GM21515 (cell line): ENCODE measurements around the gene WFS1.

ENCODE experiments used
- ATAC-seq: cut with Tn5 transposase; IDR thresholded peaks from one replicate; pipeline ENCODE4 v1.9.1; 2021; ENCODE audit not compliant: unreplicated experiment

The WFS1 gene

DNA sequence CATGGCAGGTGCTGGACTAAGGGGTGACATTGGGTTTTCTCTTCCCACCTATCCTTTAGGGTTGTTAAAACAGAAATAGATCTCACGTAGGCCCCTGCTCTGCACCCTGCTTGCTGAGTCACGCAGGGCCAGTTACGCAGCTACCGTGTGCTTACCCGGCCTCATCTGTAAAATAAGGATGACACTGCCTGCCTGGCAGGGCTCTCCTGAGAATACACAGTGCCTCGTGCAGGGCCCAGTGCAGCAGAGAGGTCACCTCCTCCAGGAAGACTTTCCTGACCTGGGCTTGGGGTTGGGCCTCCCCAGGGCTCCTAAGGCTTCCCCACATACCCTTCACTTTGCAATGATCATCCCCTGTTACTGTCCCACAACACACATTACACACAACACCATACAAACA, 35.7 kb upstream of the WFS1 start:
- no peak for ATAC-seq

DNA sequence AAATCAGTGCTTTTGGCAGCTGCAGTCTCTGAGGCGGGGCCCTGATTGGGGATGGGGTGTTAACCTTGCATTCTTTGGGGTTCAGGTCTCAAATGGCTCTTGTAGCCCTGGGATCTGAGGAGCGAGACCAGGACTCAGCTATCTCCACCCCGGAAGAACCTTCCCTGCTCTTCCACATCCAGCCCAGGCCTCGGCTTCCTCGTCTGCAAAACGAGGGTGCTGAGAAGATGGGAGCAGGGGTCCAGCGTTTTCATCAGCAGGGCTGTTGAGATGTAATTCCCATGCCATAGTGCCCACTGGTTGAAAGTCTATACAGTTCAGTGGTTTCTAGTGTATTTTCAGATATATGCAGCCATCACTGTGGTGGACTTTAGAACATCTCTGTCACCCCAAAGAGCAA, 34.6 kb upstream of the WFS1 start:
- no peak for ATAC-seq

DNA sequence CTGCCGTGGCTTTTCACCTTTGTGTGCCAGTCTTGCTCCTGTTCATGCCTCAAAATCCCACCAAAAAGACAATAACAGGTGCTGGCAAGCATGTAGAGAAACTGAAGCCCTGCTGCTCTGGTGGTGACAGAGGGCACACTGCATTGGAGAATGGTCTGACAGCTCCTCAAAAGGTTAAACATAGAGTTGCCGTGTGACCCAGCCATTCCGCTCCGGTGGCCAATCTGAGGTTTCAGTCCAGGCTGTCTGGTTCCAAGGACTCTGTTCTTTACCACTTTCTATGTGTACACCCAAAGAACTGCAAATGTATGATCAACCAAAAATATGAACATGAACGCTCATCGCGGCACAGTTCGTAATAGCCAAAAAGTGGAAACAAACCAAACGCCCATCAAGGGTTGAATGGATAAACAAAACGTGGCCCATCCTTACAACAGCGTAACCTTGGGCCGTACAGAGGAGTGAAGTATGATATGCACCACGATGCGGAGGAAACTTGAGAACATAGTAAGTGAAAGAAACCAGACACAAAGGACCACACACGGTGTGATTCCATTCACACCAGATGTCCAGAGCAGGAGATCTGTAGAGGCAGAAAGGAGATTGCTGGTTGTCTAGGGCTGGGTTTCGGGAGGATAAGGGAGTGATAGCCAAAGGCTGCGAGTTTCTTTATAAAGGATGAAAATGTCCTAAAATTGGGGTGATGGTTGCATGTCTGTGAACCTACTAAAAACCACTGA, 33.6 kb upstream of the WFS1 start:
- ATAC-seq: no peak

DNA sequence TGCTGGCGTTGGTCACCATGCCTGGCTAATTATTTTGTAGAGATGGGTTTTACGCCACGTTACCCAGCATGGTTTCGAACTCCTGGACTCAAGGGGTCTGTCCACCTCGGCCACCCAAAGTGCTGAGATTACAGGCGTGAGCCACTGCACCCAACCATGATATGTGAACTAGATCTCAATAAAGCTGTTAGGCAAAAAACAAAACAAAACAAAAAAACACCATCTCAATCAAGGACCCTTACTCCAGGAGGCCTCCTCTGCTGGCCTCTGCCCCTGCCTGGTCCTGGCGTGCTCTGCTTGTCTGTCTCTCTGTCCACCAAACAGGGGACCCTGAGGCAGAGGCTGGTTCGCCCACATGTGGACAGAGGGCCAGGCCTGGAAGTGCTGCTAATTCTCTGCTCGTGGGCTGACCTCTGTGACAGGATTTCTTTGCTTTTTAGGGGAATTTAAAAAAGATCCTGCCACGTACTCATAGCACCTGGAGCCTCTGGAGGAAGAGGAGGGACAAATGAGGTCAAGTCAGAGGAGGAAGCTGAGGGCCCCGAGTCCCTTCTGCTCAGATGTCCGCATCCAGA, 32.7 kb upstream of the WFS1 start:
- no peak for ATAC-seq

DNA sequence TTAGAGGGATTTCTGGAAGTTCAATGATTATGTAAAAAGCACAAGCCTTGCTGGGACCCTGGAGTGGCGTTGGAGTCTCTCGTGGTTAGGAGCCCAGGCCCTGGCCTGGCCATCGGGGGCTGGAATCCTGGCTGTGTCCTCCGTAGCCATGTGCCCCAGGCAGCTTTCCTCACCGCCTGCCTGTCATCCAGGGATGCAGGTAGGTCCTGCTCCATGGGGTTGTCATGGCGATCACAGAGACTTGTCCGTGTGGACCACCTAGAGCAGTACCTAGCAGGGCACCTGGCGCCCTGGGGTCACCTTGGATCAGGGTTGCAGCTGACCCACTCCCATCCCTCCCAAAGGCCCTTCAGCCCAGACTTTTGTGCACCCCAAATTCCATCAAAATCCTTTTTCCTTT, 30.2 kb upstream of the WFS1 start:
- ATAC-seq: no peak

DNA sequence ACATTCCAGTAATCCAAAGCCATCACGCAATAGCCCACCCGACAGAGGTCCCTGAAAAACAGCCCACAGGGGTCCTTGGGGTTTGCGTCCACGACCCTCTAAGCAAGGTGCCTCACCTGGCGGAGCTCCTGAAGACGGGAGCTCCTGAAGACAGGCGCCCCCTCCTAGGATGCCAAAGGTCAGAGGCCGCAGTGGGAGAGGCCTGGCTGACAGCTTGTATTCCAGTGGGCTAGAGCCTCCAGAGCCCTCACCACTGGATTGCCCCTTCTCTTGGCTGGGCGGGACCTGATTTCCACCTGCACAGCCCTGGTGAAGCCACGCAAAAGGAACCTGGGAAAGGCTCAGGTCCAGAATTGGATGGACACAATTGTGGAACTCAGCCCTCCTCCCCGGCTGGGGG, 29.7 kb upstream of the WFS1 start:
- ATAC-seq: no peak

DNA sequence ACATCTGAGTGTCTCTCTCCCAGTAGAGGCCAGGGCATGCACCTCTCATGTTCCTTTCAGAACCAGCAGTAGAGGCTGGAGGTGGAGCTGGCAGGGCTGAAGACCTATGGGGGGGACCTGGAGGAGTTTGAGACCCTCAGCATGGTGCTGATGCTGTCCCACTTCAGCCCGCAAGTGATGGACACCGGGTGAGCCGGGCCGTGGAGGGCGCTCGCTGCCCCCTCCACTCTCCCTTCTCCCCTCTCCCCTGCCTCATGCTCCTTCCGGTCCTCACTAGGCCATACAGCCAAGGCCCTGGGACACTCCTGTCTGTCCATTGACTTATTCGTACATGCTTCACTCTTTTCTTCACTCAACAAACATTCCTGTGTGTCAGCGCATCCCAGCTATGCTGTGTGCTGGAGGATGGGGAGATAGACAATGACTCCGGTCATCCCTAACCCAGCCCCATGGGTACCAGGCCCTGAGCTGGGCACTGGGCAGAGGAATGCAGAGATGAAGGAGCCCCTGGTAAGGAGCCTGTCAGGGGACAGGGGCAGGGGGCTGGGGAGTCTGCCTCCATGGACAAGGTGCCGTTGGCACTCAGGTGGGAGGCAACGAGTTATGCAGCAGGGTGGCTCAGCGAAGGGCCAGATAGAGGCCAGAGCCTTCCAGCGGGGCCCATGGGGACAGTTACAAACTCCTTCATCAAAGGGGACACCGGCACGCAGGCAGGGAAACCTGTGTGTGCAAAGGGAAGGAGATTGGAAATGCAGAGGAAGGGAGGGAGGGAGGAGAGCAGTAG, 28.4 kb upstream of the WFS1 start:
- ATAC-seq: no peak

DNA sequence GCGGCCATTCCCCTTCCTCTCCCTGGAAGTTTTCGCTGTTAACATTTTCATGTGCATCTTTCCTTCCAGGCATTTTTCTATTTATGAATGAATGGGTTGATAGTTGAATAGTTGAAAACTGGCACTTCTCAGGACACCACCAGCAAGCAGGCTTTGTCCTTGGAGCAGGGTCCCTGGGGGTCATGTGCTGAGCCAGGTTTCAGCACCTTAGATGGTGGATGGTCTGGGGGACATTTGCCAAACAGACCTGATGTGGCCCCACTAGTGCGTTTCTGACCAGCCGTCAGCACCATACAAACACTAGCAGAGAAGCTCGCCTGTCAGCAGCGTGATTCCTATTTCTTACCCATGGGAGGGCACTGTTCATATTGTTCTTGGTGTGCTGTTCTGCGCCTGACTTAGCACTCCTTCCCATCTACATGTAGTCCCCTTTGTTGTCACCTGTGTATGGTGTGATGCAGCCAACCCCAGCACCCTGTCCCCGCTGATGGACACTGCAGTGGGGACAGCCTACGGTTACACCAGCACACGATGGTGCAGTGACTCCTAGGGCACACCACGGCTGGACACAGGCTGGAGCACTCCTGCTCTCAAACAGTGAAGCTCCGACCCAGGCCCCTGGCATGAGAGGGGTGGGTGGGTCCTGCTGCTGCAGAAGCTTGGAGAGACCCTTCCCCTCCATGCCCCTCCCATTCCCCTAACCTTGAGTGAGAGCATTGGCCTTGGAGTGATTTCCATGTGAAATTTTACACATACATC, 27.2 kb upstream of the WFS1 start:
- no peak for ATAC-seq

DNA sequence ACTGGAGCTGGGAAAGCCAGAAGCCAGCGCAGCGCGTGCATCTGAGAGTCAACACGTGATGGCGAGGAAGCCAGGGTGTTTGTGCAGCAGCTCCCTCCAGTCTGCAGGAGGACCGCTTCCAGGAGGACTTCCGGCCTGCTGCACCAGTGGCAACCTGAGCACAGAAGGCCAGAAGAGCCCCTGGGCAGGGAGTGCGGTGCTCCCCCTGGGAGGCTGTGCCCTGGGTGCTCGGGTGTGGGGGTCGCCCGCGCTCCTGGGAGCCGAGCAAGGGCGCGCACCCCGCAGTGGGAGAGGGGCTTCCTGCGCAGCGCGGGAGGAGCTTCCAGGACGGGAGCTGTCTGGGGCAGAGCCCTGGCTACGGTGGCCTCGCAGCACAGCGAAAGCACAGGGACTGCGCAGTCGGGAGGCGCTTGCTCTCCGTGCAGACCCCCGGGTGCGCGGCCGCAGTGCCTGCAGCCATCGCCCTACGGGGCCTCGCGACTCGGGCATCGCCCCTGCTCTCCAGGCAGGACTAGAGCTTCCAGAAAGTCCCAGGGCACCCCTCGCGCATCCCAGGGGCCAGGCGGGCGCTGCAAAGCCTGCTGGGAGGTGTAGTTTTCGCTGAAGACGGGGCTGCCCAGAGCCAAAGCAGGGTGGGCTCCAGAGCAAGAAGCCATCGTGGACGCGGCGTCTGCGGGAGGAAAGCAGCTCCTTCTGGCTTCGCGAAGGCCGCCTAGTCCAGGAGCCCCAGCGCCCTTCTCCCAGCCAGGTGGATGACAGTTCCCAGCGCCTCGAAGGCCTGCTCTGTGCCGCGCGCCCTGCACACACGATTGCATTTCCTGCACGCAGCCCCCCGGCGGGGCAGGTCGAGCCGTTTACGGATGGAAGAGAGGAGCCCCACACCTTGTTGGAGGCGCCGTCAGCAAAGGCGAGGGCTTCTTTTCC, 24.1 kb upstream of the WFS1 start:
- no peak for ATAC-seq

DNA sequence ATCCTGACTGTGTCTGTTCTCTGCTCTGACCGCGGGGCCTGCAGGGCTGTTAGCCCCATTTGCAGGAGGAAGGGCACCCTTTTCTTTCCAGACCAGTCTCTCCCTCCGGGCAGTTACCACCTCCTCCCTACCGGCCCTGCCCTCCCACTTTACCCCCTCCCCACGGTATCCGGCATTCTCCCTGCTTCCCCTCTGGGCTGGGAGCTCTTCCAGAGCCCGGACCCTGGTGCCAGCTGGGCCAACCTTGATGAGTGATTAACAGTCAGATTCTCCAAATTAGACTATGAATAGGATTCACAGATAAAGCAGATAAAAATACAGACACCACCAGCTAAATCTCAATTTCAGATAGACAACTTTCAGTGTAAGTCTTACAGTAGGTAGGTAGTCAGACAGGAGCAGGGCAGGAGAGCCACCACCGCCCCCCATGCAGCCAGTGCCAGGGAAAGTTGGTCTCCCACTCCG, 23.4 kb upstream of the WFS1 start:
- ATAC-seq: no peak

DNA sequence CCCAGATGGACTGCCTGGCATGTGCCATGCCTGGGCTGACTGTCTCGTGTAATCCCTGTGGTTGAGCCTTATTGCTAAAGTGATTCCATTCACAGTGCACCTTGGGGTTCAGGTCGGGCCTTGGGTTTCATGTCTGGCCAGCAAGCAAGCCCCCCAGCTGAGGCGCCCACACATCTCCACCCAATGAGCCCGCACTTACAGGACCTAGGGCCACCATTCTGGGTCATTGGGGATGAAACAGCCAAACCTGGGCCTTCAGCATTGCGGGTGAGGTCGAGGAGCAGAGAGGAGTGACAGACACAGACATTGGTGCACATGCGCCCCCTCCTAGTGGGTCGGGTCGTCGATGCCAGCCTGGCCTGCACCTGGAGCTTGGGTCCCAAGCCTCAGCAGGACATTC, 21.3 kb upstream of the WFS1 start:
- ATAC-seq: no peak

DNA sequence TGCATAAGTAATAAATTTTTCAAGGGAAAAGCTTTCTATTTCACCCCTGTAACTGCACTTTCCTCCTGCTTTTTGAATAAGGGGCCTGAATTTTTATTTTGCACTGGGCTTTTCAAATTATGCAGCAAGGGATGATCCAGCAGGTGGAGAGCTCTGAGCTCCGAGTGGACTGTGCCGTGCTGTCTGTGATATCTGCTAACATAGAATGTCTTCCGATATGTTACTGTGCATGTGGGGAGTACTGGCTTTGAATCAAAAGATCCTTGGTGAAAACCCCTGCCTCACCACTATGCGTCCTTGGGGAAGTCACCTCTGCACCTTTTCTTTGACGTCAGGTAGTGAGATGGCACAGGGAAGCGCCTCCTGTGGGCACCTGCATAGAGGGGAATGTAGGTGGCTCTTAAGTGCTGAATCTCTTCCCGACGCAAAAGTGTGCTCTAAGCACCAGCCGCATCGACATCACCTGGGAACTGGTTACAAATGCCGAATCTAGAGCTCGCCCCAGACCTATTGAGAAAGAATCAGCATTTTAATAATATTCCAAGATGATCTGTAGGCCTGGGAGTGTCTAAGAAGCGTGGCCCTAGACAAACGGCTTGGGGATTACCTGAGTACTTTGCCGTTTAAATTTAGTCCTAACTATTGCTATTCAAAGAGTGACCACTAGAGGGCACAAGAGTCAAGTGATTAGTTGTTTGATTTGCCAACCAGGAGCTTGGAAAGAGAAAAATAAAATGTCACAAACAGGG, 19.2 kb upstream of the WFS1 start:
- ATAC-seq: no peak

DNA sequence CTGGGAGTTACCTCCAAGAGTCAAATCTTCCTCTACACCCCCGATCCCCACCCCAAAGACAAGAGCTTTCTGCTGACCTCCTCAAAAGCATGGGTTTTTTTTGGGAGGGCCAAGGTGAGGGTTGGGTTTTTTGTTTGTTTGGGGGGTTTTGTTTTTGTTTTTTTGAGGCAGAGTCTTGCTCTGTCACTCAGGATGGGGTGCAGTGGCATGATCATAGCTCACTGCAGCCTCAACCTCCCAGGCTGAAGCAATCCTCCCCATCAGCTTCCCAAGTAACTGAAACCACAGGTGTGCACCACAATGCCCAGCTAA, 18.7 kb upstream of the WFS1 start:
- no peak for ATAC-seq

DNA sequence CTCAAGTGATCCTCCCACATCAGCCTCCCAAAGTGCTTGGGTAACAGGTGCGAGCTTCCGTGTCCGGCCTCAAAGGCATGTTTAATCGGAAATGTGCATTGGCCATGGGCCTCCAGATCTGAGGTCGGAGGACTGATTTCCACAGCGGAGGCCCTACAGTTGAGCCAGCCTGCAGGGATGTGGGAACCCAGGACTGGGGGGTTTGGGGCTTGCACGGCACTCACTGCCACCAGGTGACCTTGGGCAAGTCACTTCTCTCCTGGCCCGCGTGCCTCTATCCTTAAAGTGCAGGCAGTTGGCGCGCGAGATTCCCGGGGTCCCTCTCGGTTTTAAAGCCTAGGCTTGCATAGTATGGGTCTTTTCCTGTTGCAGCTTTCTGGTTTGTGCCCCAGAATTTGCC, 18.3 kb upstream of the WFS1 start:
- ATAC-seq: no peak

DNA sequence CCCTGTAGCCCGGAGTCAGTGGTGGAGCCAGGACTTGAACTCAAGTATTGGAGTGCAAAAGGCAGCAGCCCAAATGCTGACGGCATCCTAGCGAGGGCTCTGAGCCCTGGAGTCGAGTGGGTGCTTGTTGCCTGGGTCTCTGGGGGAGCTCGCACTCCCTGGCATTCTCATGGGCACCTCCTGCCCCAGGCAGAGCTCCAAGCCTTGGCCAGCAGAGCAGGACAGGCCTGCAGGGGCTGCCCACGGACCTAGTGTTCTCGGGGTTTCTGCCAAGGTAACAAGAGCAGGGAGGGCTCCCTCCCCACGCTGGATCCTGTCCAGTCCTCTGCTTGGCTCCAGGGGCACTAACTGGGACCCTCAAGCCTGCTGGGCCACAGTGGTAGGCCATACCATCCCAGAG, 17.6 kb upstream of the WFS1 start:
- ATAC-seq: no peak

DNA sequence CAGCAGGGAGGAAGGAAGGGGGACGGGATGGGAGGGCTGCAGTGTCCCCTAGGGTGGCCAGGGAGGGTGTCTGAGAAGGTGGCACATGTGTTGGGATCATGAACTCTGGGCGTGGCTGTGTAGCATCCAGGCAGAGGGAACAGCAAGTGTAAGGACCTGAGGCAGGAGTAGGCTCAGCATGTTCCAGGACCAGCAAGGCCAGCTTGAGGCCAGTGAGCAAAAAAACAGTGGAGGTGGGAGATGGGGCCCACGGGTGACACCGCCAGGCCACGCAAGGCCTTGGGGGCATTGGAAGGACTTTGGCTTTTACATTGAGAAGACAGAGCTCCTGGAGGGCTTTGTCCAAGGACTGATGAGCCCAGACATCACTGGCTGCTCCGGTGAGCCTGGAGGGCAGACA, 16.5 kb upstream of the WFS1 start:
- ATAC-seq: no peak

DNA sequence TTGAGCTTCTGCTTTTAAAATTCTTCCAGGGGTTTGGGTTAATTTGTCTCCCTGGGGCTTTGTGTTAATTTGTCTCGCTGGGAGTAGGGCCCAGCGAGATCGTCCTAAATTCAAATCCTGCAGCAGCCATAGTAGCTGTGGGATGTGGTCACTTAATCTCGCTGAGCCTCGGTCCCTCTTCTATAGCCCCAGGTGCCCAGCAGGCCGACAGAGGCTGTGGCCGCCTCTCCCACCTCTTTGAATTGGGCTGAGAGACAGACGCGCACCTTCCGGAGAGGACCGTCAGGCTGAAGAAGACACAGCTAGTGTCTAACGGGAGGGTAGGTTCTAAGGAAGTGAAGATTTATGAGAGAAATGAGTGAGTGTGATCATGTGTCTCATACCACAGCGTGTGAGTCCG, 15.7 kb upstream of the WFS1 start:
- ATAC-seq: no peak

DNA sequence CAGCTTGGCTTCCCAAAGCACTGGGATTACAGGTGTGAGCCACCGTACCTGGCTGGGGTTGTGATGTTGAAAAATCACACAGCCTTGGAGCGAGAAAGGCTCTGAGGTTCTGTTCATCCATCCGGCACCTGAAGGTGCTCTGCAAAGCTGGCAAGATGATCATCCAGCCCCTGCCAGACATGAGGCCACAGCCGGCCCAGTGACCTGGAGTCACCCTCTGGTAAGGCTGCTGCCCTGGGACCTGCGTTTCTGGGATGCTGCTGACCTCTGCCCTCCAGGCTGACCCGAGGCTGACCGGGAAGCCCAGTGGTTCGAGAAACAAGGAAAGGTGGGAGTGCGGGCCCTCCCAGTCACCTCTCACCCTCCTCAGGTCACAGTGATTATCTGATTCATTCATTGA, 13.5 kb upstream of the WFS1 start:
- no peak for ATAC-seq

DNA sequence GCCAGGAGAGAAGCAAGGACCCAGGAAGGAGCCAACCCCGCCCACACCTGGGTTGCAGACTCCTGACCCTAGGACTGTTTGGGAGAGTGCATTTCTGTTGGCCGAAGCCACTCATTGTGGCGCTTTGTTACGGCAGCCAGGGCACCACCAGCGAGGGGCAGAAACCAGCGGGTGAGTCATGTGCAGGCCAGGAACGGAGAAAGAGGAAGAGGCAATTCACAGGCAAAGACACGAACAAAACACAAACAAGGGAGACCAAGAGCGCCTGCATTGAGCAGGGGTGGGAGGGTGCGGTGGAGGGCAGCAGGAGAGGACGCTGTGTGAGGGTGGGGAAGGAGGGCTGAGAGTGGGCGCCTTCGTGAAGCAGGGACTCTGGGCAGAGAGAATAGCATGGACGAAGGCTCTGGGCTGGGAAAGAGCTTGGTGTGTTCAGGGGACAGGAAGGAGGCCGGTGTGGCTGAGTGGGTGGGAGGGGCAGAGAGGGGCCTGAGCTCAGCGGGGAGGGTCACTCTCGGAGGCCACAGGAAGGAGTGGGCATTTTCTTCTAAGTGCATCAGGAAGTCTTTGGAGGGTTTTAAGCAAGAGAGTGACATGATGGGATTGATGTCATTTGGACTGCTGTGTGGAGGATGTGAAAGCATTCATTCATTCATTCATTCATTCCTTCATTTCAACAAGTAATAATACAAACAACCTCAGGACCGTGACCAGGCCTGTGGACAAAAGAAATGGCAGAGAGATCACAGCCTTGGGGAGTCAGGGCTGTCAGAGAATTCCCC, 12.2 kb upstream of the WFS1 start:
- no peak for ATAC-seq
